ENCODE data around the gene CD3D.

Gene CD3D

DNA sequence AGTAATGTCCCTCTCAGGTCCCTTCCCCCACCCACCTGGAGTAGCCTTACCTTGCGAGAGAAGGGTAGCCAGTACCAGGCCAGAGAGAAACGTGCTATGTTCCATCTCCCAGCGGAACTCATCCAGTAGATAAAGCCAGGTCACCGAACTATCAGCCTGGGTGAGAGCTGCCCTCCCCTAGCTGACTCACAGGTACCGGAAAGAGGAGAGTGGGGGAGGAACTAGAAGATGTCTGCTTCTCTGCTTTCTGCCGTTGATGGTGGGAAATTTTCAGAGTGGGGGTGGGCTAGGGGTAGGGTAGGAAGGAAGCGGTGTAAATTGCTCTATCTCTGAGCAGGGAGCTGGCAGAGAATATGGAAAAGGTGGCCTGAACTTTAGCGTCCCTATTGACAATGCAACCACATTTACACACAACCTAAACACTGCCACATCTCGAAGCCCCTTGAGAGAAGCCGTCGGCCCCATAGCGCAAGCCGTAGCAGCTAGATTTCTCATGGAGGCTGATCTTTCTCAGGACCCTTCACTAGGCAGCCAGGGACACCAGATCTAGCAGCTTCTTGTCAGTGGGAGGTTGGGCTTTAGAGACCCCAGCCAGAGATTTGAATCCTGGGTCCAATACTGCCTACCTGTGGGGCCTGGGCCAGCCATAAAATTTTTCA is at the start of gene CD3D:
TSS of gene CD3D (minus strand) at position 203 of the 659 bp plus-strand sequence. CDS start at position 105, 98 bp downstream.
- no peak for FAIRE-seq

DNA sequence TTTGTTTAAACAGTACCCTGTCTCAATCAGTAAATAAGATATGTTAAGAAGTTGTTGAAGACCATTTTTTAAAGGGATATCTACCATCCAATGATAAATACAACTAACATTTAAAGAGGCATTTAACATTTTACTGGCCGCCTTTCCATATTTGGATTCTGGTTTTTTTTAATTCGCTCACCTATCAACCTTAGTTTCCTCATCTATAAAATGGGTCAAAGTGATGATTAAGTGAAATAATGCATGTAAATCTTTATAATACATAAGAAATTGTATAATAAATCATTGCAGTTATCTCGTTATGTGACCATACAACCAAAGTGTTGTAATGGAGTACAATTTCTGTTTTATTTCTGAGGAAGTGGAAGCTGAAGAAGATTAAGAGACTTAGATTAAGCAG is 41.2 kb upstream of the CD3D start:
- no peak for DNase-seq (ENCODE audit: insufficient read length, low spot score)
- FAIRE-seq, result no peak

More for the DNA sequence above, at the start of gene CD3D:
- no peak for DNase-seq (ENCODE audit: insufficient read length, low spot score)

DNA sequence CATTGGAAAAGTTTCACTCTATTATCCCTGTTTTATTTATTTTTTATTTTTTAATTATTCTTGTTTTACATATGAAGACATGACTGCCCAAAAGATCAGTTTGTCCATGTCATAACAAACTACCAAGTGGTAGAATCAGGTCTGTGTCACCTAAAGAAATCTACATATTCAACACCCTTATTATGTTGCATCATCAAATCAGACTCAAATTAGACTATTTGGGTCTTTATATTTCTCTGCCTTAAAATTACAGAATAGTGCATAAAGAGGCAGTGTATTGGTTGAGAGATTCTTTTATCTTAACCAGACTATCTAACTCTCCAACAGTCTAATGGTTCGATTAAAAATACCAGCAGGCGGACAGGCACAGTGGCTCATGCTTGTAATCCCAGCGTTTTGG is 40.4 kb upstream of the CD3D start:
- DNase-seq (ENCODE audit: insufficient read length, low spot score) (no peak), FAIRE-seq (no peak)

DNA sequence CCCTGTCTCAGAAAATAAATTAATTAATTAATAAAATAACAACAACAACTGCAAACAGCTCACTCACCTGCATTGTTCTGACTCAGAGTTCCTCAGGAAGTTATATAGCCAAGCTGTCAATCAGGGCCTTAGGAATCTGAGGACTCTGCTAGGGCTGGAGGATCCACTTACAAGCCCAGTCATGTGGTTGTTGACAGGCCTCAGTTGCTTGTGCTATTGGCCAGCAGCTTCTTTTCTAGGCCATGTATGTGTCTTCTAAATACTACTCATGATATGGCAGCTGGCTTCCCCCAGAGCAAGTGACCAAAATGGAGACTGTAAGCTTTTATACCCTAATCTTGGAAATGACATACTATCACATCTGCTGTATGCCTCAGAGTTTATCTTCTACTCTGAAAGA is 38.1 kb upstream of the CD3D start:
- DNase-seq (ENCODE audit: insufficient read length, low spot score) (no peak), FAIRE-seq (no peak)

DNA sequence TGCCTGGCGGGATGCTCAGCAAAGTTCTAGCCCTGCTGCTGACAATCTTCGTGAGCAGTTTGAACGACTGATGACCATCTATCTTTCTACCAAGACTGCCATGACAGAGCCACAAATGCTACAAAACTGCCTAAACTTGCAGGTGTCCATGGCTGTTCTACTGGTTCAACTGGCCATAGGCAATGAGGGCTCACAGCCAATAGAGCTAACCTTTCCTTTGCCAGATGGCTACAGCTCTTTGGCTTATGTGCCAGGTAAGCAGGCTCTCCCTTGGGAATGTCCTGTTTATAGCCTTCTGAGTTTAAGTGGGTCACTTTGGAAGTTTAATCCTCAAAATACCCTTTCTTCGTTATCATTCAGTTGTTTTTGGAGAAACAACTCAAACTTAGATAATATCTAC is 37.0 kb upstream of the CD3D start:
- DNase-seq (ENCODE audit: insufficient read length, low spot score), result no peak
- no peak for FAIRE-seq

DNA sequence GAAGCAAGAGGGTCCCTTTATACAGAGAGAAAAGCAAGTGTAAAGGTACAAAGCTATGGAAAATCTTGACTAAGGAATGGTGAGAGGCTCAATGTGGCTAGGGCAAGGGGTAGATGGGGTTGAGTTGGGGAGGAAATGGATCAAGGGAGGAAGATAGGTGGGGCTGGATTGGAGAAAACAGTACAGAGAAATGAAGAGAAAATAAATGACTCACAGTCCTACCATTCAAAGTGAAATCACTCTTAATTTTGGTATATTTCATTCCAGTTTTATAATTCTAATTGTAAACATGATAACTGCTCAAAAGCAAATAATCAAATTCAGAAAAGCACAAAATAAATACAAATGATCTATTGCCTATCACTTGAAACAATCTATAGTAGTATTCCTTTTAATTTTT is 33.5 kb upstream of the CD3D start:
- no peak for FAIRE-seq
- DNase-seq (ENCODE audit: insufficient read length, low spot score), result no peak

DNA sequence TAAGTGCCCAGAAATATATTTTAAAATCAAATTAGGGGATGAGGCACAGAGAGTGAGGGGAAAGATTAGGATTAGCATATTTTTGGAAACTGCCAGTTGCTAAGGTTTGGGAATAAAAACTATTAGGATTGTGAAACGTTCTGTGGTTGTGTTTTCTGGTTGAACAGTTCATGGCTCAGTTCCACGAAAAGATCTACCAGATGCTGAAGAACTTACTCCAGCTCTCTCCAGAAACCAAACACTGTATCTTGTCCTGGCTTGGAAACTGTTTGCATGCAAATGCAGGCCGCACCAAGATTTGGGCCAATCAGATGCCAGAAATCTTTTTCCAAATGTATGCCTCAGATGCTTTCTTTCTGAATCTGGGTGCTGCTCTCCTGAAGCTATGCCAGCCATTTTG is 32.2 kb upstream of the CD3D start:
- no peak for DNase-seq (ENCODE audit: insufficient read length, low spot score)
- no peak for FAIRE-seq

DNA sequence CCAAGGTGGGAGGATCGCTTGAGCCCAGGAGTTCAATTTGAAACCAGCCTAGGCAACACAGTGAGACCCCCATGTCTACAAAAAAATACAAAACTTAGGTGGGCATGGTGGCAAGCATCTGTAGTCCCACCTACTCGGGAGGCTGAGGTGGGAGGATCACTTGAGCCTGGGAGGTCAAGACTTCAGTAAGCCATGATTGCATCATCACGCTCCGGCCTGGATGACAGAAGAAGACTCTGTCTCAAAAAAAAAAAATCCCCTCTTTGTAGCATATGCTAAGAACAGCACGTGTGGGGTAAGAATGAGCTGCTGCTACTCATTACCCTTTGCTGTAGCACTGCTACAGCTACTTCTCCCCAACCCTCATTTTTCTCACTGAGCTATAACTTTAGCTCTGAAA is 31.4 kb upstream of the CD3D start:
- DNase-seq (ENCODE audit: insufficient read length, low spot score) (no peak), FAIRE-seq (no peak)

DNA sequence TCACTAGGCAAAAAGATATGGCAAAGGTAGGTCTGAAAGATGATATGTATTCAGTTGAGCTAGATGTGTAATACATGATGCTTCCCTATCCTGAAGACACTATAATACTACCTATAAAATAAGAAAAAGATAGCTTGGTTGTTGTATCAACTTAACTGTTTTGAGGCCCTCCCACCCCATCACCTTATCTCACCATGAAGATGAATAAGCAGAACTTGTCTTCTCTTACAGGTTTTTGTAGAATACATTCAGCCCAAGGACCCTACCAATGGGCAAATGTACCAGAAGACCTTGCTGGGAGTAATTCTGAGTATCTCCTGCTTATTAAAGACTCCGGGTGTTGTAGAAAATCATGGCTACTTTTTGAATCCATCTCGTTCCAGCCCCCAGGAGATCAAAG is 30.8 kb upstream of the CD3D start:
- DNase-seq (ENCODE audit: insufficient read length, low spot score), result no peak
- no peak for FAIRE-seq

DNA sequence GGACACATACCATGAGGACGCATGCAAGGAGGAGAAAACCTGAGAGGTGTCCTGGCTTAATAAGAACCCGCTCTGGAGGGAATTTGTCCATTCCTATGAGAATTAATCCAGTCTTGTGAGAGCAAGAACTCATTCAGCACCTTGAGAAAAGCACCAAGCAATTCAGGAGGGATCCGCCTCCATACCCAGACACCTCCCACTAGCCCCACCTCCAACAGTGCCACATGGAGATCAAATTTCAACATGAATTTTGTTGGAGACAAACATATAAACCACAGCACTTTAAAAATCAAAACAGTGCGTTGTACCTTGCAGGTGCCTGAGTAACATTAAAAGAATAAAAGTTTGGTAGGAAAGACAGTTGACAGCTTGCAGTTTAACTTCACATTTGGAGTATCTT is 28.3 kb upstream of the CD3D start:
- no peak for FAIRE-seq
- DNase-seq (ENCODE audit: insufficient read length, low spot score), result no peak

DNA sequence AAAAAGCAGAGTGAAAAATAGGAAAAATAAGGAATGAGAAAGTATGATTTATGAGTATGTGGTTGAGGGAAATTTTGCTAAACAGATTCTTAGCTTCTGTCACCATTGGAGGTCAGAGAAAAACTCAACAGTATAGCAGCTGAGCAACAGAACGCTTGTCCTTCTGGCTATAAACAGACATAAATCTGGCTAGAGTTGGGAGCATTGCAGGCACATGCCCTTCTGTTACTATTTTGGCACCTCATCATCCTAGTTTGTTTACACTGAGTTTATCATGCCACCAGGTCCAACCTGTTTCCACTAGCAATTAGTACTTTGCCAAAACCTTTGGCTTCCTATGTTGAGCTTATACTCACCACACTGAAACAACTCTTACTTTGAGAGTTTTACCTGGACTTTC is 23.8 kb upstream of the CD3D start:
- FAIRE-seq, result no peak
- no peak for DNase-seq (ENCODE audit: insufficient read length, low spot score)

DNA sequence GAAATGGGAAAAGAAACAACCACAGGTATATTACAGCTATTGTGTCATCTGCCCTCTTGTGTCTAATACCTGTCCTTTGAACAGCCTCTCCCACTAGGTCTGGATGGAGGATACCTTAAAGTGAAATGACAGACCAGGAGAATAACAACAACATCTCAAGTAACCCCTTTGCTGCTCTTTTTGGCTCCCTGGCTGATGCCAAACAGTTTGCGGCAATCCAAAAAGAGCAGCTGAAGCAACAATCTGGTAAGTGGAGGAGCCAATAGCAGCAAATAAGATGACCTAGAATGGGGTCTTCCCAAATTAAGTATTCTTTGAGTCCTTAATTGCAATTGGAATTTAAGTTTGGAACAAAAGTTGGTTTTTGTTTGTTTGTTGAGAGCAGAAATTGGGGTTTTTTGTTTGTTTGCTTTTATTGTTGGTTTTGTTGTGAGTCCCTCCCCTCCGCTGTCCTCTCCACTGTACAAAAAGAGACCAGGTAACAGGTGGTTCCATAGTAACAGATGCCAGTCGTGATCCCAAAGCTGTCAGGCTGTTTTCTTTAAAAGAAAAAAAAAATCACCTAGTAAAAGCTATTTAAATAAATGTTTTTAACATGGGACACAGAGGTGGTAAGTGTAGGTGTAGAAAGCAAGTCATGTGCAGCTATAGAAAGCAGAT is 22.6 kb upstream of the CD3D start:
- DNase-seq (ENCODE audit: insufficient read length, low spot score) (no peak), FAIRE-seq (no peak)

DNA sequence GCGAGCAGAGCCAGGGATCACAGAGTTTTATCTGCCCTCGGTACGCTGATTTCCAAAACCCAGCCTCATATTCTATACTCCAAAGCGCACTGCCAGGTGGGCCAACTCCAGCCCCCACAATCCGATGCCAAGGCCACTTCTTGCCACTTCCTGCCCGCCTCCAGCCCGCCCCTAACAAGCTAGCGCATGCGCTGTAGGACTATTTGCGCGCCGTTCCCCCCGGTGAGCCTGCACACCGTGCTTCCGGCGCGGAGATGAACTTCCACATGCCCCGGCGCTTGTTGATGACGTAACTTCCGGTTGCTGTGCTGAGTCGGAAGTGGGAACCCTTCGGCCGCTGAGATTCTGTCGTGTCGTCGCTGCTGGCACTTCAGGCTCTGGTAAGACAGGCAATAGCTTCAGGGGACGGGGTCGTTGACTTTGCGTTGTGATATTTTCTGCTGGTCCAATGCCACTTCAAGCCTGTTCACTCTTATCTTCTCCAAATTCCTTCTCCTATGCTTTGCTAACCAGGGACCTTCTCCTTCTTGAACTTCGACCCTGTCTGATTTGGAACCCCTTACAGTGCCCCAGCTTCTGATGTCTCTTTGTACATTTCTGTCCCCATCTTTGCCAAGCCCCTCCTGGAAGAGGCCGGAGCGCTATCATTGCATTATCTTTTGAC is 16.9 kb upstream of the CD3D start, which contains the start of gene UBE4A:
TSS of gene UBE4A (plus strand) at position 306 of the 664 bp plus-strand sequence. CDS start 5,481 bp downstream, outside the sequence.
- DNase-seq (ENCODE audit: insufficient read length, low spot score) (peak; percentile 75), FAIRE-seq (peak; percentile 99)

DNA sequence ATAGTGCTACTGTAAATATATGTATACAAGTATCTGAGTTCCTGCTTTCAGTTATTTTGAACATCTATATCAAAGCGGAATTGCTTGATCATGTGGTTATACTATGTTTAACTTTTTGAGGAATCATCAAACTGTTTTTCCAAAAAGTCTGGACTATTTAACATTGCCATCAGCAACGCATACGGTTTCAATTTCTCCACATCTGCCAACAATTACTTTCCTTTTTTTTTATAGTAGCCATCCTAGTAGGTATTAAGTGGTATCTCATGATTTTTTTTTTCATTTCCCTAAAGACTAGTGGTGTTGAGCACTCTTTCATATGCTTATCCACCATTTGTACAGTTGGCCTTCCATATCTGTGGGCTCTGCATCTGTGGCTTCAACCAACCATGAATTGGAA is 15.6 kb upstream of the CD3D start:
- FAIRE-seq, result no peak
- no peak for DNase-seq (ENCODE audit: insufficient read length, low spot score)

DNA sequence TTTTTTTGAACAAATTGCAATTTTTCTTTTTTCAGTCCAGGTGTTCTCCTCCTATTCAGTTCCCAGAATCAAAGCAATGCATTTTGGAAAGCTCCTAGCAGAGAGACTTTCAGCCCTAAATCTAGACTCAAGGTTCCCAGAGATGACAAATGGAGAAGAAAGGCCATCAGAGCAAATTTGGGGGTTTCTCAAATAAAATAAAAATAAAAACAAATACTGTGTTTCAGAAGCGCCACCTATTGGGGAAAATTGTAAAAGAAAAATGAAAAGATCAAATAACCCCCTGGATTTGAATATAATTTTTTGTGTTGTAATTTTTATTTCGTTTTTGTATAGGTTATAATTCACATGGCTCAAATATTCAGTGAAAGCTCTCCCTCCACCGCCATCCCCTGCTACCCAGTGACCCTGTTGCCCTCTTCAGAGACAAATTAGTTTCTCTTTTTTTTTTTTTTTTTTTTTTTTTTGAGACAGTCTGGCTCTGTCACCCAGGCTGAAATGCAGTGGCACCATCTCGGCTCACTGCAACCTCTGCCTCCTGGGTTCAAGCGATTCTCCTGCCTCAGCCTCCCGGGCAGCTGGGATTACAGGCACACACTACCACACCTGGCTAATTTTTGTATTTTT is 10.7 kb upstream of the CD3D start:
- peak; percentile 64 for FAIRE-seq
- no peak for DNase-seq (ENCODE audit: insufficient read length, low spot score)

DNA sequence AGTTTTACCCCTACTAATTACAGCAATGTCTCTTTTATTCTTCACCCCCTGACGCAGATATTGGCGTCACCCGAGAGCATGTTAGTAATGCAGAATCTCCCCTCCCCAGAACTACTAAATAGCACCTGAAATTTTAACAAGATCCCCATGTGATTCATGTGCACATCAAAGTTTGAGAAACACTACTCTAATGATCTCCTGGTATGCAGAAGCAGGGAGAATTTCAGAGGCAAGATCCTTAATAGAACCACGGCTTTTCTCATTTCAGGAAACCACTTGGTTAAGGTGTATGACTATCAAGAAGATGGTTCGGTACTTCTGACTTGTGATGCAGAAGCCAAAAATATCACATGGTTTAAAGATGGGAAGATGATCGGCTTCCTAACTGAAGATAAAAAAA is 7.0 kb upstream of the CD3D start:
- FAIRE-seq, result no peak

DNA sequence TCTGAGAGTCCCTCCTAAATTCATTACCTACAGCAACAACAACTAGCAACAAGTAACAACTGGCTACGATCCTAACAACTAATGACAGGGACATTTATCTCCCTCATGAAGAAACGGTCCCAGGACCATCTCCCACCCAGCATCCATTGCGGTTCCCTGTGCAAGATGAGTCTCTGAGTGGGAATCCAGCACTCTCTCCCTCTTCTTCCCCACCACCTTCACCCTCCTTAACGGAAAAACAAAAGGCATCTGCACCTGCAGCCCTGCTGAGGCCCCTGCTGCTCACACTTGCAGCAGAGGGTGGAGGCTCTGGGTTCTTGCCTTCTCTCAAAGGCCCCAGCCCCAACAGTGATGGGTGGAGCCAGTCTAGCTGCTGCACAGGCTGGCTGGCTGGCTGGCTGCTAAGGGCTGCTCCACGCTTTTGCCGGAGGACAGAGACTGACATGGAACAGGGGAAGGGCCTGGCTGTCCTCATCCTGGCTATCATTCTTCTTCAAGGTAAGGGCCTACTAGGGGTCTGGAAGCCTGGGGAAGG is 1.5 kb upstream of the CD3D start, which contains the start of gene CD3G:
TSS of gene CD3G (plus strand) at position 364 of the 535 bp plus-strand sequence. CDS start at position 444, 80 bp downstream.
- DNase-seq (ENCODE audit: insufficient read length, low spot score) (no peak), FAIRE-seq (no peak)

More for the DNA sequence above, 7.0 kb upstream of the CD3D start:
- no peak for DNase-seq (ENCODE audit: insufficient read length, low spot score)

DNA sequence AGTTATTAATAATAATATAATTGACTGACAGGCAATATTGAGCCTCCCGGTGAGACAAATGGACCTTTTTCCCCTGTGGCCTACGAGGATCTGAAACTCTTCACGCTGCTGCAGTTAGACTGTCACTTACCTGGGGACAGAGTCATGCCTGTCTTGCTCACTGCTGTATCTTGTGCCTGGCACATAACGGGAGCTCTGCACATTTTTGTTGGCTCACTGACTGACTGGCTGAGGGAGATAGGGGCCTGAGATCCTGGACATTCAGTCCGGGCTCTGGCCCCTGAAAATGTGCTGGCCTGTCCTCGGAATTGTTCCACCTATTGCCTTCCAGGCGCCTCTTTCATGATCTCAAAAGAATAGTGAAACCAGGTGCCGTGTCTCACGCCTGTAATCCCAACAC is 743 bp upstream of the CD3D start:
- DNase-seq (ENCODE audit: insufficient read length, low spot score), result no peak
- no peak for FAIRE-seq

DNA sequence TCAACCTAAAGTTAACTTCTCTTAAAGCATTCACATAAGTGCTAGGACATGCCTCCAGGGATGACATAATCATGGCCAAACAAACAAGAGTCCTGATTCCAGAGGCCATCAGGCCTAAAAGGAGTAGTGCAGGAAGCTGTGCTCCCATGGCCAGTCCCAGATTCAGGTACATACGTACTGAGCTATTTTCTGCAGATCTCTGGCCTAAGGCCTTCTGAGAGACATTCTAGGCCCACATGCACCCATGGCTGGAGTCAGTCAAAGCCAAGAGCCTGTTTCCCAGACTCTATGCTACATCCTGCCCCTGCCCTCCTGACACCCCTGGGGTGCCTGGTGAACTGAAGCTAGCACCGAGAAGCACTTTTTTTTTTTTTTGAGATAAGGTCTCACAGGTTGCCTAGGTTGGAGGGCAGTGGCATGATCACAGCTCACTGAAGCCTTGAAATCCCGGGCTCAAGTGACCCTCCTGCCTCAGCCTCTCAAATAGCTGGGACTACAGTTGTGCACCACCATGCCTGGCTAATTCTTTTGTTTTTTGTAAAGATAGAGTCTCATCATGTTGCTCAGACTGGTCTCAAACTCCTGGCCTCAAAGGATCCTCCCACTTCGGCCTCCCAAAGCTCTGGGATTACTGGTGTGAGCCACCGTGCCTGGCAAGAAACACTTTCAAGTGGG is 553 bp downstream of the CD3D start:
- DNase-seq (ENCODE audit: insufficient read length, low spot score) (no peak), FAIRE-seq (no peak)

DNA sequence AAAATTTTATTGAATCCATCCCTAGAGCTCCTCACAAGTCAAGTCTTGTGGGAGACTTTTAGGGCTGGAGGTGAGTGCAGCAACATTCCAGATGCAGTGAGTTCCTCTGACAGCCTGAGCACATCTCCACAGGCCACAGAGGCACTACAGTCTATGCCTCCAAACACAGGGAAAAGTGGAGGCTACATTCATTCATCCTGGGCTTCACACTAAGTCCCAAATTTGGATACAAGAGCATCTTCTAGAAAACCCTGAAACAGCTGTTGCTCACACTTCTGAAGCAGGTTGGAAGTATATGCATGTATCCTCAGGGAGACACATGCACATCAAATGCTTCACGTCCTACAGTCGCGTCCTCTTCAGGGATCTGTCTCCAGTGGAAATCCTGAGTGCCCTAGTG is 1.2 kb downstream of the CD3D start:
- DNase-seq (ENCODE audit: insufficient read length, low spot score), result no peak
- no peak for FAIRE-seq

DNA sequence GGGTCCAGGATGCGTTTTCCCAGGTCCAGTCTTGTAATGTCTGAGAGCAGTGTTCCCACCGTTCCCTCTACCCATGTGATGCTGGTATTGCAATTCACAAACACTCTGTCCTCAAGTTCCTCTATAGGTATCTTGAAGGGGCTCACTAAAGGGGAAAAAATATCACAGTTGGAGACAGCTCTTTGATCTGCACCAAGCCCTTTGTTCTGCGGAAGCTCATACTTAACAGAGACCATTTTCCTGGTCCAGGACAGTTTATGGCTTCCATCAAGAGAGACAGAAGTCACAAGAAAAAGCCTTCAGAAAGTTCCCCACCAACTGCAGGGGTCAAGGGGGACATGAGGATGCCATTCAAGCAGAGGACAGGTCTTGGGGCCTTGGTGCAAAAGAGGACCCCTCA is 2.1 kb downstream of the CD3D start:
- FAIRE-seq (no peak), DNase-seq (ENCODE audit: insufficient read length, low spot score) (no peak)

Data from GM19239 (cell line).